Caco-2 (cell line): Measurements from ENCODE around the gene TBC1D12. TPM values are rescaled to one million over a fixed set of nuclear protein-coding genes. Genes with fewer than 3 reads are reported as not detected.

Experiments used
- BruUV-seq: library from RNA; stranded (reverse); fragments of 400-500 nt; replicated peaks from 2 replicates; lab custom pipeline; 2021; lab: Mats Ljungman, UMichigan
- CTCF ChIA-PET: fragments of 300-600 bp; sonication (Branson Sonifier 250); formaldehyde crosslinking; loops from one replicate; lab custom pipeline; 2022; ENCODE audit warnings: antibody characterized with exemption; lab: Charles Lee
- POLR2A ChIA-PET: fragments of 300-600 bp; sonication (Branson Sonifier 250); formaldehyde crosslinking; loops from one replicate; lab custom pipeline; 2022; ENCODE audit warnings: antibody characterized with exemption; lab: Charles Lee
- DNase-seq, 2 experiments: peaks; one replicate each; pipeline versions ENCODE4 v3.0.0 to v3.0.0-alpha.2; 2020 to 2022
- H3K27me3 ChIP-seq: replicated peaks from 2 replicates; pipeline ENCODE4 v1.6.0; 2011; ENCODE audit warnings: low read length; ENCODE audit not compliant: control insufficient read depth, insufficient read depth
- H3K36me3 ChIP-seq: 2 replicates; pipeline ENCODE4 v1.5.1; 2011; ENCODE audit warnings: low read length; ENCODE audit not compliant: control insufficient read depth, insufficient read depth
- H3K4me1 ChIP-seq: fragments of 250-450 bp; sonication (Bioruptor Pico); 2 replicates; pipeline ENCODE4 v1.5.1; 2020; ENCODE audit warnings: mild to moderate bottlenecking
- H3K4me3 ChIP-seq: 2 replicates; pipeline ENCODE4 v1.5.1; 2011; ENCODE audit warnings: low read depth, mild to moderate bottlenecking, control low read depth, low read length
- H3K9me3 ChIP-seq: fragments of 250-450 bp; sonication (Bioruptor Pico); 2 replicates; pipeline ENCODE4 v1.5.1; 2020; ENCODE audit warnings: mild to moderate bottlenecking, moderate library complexity
- H3K27ac Mint-ChIP-seq: one replicate; pipeline ENCODE4 v1.8.0; 2022; ENCODE audit warnings: mixed read lengths; ENCODE audit not compliant: unreplicated experiment
- H3K27me3 Mint-ChIP-seq: one replicate; pipeline ENCODE4 v1.8.0; 2022; ENCODE audit warnings: mixed read lengths; ENCODE audit not compliant: insufficient read depth, unreplicated experiment
- H3K36me3 Mint-ChIP-seq: one replicate; pipeline ENCODE4 v1.8.0; 2022; ENCODE audit warnings: mild to moderate bottlenecking, mixed read lengths; ENCODE audit not compliant: insufficient read depth, unreplicated experiment
- H3K4me1 Mint-ChIP-seq: one replicate; pipeline ENCODE4 v1.8.0; 2022; ENCODE audit warnings: low read depth, mixed read lengths; ENCODE audit not compliant: unreplicated experiment
- H3K4me3 Mint-ChIP-seq: one replicate; pipeline ENCODE4 v1.8.0; 2022; ENCODE audit warnings: mild to moderate bottlenecking, moderate library complexity, mixed read lengths; ENCODE audit not compliant: unreplicated experiment
- H3K9me3 Mint-ChIP-seq: one replicate; pipeline ENCODE4 v1.8.0; 2022; ENCODE audit warnings: mixed read lengths; ENCODE audit not compliant: unreplicated experiment
- CTCF ChIP-seq, 2 experiments: fragments of 200-600 bp in 1 of 2; IDR thresholded peaks; 1 replicate in 1 of 2; 2 replicates in 1 of 2; pipeline versions ENCODE4 v1.5.1 to v1.8.0; 2011 to 2022; ENCODE audit warnings: antibody characterized with exemption in 1 of 2, control low read depth in 1 of 2, inconsistent platforms in 1 of 2, low read depth in 1 of 2, low read length in 1 of 2, mild to moderate bottlenecking in 1 of 2, moderate library complexity in 1 of 2; ENCODE audit not compliant: insufficient read depth in 1 of 2, severe bottlenecking in 1 of 2, unreplicated experiment in 1 of 2
- intact Hi-C: fragments of 100-400 bp; cut with micrococcal nuclease; formaldehyde crosslinking; loops from one replicate; pipeline ENCODE4 v1.10.0; 2022; ENCODE audit not compliant: unreplicated experiment
- total RNA-seq: library from RNA; stranded (reverse); gene quantifications from 2 replicates; pipeline ENCODE4 v1.2.3, GENCODE V29; 2022

The TBC1D12 gene
- total RNA-seq, 1 experiment from 2014 or later: 32.1 TPM

GRCh38 chr10:94493463-94493862 is 91.1 kb downstream of the TBC1D12 start:
- Mint-ChIP-seq H3K27ac (no peak overlapping the region), H3K36me3 (peaks cover 35% of the 10 kb centered on the region), H3K27me3 (no peaks in the 10 kb centered on the region), H3K9me3 (no peaks in the 10 kb centered on the region), H3K4me3 (no peak overlapping the region), H3K4me1 (peaks cover 8% of the 10 kb centered on the region)
- H3K9me3 ChIP-seq: no peaks in the 10 kb centered on the region
- DNase-seq: no peak
- no peaks in the 10 kb centered on the region for H3K36me3 ChIP-seq
- no peak overlapping the region for H3K4me3 ChIP-seq
- intact Hi-C loops: no loop called here
- H3K4me1 ChIP-seq: 0 out of 2 replicates have a peak, but pooled peaks cover 4% of the 10 kb centered on the region
- H3K27me3 ChIP-seq: no peaks in the 10 kb centered on the region
- POLR2A ChIA-PET: no interaction called here
- CTCF ChIA-PET: no interaction called here
- TF ChIP-seq CTCF (IDR thresholded peaks at IDR 0.05; ENCODE audit: insufficient read depth in 1 of 2, low read depth in 1 of 2, low read length in 1 of 2, severe bottlenecking in 1 of 2, unreplicated experiment in 1 of 2): no peak
- no TSS peak for BruUV-seq

DNA sequence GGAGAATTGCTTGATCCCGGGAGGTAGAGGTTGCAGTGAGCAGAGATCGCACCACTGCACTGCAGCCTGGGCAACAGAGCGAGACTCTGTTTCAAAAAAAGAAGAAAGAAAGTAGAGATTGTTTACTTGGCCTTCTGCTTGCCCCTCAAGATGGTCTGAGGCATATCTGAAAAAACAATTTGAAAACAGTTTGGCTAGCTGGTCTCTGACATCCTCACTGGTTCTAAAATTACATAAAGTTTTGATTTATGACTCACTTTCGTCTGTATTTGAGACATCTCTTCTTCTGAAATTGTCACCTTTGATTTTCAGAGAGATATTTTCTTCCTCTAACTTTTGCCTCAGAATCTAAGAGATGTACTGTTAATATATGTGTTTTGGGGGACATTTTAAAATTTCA is 93.7 kb downstream of the TBC1D12 start:
- no peak overlapping the region for H3K4me3 ChIP-seq
- DNase-seq: no peak
- peaks cover 40% of the 10 kb centered on the region for H3K36me3 Mint-ChIP-seq
- CTCF ChIA-PET: no interaction called here
- H3K27me3 Mint-ChIP-seq: no peaks in the 10 kb centered on the region
- H3K9me3 Mint-ChIP-seq: no peaks in the 10 kb centered on the region
- H3K27ac Mint-ChIP-seq: no peak overlapping the region
- H3K4me1 ChIP-seq: no peaks in the 10 kb centered on the region
- H3K4me1 Mint-ChIP-seq: peaks cover 1% of the 10 kb centered on the region
- POLR2A ChIA-PET: no interaction called here
- intact Hi-C loops: no loop called here
- no peaks in the 10 kb centered on the region for H3K27me3 ChIP-seq
- BruUV-seq: no TSS peak
- H3K36me3 ChIP-seq: no peaks in the 10 kb centered on the region
- H3K4me3 Mint-ChIP-seq: no peak overlapping the region
- TF ChIP-seq CTCF (IDR thresholded peaks at IDR 0.05; ENCODE audit: insufficient read depth in 1 of 2, low read depth in 1 of 2, low read length in 1 of 2, severe bottlenecking in 1 of 2, unreplicated experiment in 1 of 2): no peak
- H3K9me3 ChIP-seq: no peaks in the 10 kb centered on the region

DNA sequence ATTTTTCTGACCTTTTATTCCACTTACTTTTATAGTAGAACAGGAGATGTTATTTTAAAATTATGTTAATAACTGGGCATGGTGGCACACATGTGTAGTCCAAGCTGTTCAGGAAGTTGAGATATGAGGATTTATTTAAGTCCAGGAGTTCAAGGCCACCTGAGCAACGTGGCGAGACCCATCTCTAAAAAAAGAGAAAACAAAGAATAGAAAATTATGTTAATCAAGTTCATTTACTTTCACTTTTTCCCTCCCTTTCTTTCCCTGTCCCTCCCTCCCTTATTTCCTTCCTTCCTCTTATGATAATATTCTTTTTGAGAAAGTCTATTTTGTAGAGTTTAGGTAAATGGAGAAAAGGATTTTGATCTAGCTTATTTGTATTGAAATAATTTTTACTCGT is 94.3 kb downstream of the TBC1D12 start:
- Histone ChIP-seq H3K27me3 (no peaks in the 10 kb centered on the region), H3K4me1 (no peaks in the 10 kb centered on the region), H3K4me3 (no peak overlapping the region), H3K36me3 (no peaks in the 10 kb centered on the region), H3K9me3 (no peaks in the 10 kb centered on the region)
- BruUV-seq: no TSS peak
- H3K36me3 Mint-ChIP-seq: peaks cover 42% of the 10 kb centered on the region
- DNase-seq: no peak
- no peak overlapping the region for H3K27ac Mint-ChIP-seq
- H3K27me3 Mint-ChIP-seq: no peaks in the 10 kb centered on the region
- POLR2A ChIA-PET: no interaction called here
- H3K4me3 Mint-ChIP-seq: no peak overlapping the region
- no peaks in the 10 kb centered on the region for H3K4me1 Mint-ChIP-seq
- no peak for TF ChIP-seq CTCF (IDR thresholded peaks at IDR 0.05; ENCODE audit: insufficient read depth in 1 of 2, low read depth in 1 of 2, low read length in 1 of 2, severe bottlenecking in 1 of 2, unreplicated experiment in 1 of 2)
- CTCF ChIA-PET: no interaction called here
- no peaks in the 10 kb centered on the region for H3K9me3 Mint-ChIP-seq
- intact Hi-C loops: no loop called here
